HUES48 (cell line): ENCODE measurements around the gene HLCS.
A peak's percentile ranks its signal among the peaks of the same experiment; 100 is the strongest.

Experiments
- H3K27ac ChIP-seq: one replicate; pipeline ENCODE4 v1.7.0; 2013; ENCODE audit warnings: low read depth, low read length, inconsistent platforms
- H3K27me3 ChIP-seq: 2 replicates; pipeline ENCODE4 v1.6.1; 2013; ENCODE audit warnings: mild to moderate bottlenecking, low read length; ENCODE audit not compliant: control insufficient read depth, insufficient read depth
- H3K36me3 ChIP-seq: 2 replicates; pipeline ENCODE4 v1.6.1; 2013; ENCODE audit warnings: low read length; ENCODE audit not compliant: control insufficient read depth, insufficient read depth
- H3K4me1 ChIP-seq: 2 replicates; pipeline ENCODE4 v1.6.1; 2013; ENCODE audit warnings: mild to moderate bottlenecking, low read length; ENCODE audit not compliant: control insufficient read depth, insufficient read depth
- H3K4me3 ChIP-seq: 2 replicates; pipeline ENCODE4 v1.5.1; 2013; ENCODE audit warnings: mild to moderate bottlenecking, low read depth, low read length
- H3K9ac ChIP-seq: 2 replicates; pipeline ENCODE4 v1.6.1; 2013; ENCODE audit warnings: mild to moderate bottlenecking, low read depth, low read length, moderate library complexity
- H3K9me3 ChIP-seq: 2 replicates; pipeline ENCODE4 v1.6.1; 2013; ENCODE audit warnings: low read length; ENCODE audit not compliant: control insufficient read depth, insufficient read depth

Gene HLCS

DNA sequence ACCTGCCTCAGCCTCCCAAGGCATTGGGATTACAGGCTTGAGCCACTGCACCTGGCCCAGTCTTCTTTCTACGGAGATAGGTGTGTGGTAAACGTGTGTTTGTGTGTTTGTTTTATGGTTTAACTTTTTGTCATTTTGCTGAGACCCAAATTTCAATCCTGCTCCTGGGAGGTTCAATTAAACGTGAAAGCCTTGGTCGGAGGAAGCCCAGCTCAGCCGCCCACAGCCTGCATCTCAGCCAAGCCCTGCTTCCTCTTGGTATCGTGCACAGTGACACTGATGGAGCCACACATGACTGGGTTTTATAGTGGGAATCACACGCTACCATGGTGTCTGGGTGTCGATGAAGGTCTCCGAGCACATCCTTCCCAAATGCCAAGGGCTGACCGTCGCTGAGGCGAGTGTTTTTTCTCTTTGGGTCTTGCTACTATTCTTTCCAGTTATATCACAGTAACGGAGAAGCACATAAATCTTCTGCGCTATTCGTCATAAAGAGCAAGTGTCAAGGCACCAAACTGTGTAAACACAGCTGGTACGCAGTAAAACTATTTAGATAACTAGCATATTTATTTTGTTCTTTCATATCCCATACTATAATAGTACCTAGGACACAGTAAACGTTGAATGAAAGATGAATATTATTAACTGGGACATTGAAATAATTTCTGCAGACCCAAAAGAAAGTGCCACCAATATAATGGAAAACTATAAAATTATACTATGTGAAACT lies 39.3 kb downstream of the HLCS start:
- no peaks in the 10 kb centered on the region for H3K36me3 ChIP-seq
- H3K9ac ChIP-seq: no peak overlapping the region
- H3K4me1 ChIP-seq: no peaks in the 10 kb centered on the region; the same call in 1 of the 2 replicates
- H3K9me3 ChIP-seq: no peaks in the 10 kb centered on the region
- H3K27me3 ChIP-seq: no peaks in the 10 kb centered on the region
- H3K4me3 ChIP-seq: no peak overlapping the region
- no peak overlapping the region for H3K27ac ChIP-seq

DNA sequence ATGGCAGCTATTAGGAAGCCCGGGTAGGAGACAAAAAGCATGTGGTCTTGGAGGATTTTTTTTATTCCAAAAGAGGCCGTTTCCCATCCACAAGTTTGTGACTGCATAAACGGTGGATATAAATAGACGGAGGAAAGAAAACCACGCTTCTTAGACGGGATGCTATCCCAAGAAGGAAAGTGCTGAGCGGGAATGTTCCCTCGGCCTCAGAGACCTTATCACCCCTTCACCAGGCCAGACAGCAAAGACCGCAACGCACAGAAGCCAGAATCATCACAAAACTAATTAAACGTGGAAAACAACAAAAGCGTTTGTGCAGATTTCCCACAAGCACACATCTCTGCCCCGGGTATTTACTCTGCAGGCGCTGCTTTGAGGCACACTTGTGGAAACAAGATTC lies 43.2 kb downstream of the HLCS start:
- H3K36me3 ChIP-seq: no peaks in the 10 kb centered on the region
- no peak overlapping the region for H3K4me3 ChIP-seq
- H3K9ac ChIP-seq: no peak overlapping the region
- H3K27me3 ChIP-seq: no peaks in the 10 kb centered on the region
- H3K9me3 ChIP-seq: no peaks in the 10 kb centered on the region
- H3K4me1 ChIP-seq: peaks cover under 1% of the 10 kb centered on the region; the same call in 1 of the 2 replicates
- H3K27ac ChIP-seq: no peak overlapping the region

DNA sequence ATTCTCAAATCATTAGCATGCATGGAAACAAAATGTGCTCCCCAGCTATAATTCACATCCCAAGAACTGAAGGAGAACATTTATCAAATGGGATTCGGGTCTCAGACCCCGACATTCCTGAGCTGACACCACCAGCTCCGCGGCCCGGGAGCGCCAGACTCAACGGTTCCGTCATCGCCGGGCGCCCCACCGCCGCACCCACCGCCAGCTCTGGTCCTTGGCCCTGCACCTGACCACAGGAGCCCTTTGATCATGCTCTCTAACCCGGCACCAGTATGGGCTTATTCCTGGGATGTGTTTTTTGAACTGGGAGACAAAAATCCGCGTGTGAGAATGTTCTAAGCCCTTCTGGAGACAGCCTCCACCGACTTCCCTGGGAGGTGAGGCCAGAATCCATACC lies 43.6 kb downstream of the HLCS start:
- Histone ChIP-seq H3K9ac (no peak overlapping the region), H3K9me3 (no peaks in the 10 kb centered on the region), H3K36me3 (no peaks in the 10 kb centered on the region), H3K4me3 (no peak overlapping the region), H3K27me3 (no peaks in the 10 kb centered on the region), H3K27ac (no peak overlapping the region), H3K4me1 (peaks cover 5% of the 10 kb centered on the region; the same call in 1 of the 2 replicates)

DNA sequence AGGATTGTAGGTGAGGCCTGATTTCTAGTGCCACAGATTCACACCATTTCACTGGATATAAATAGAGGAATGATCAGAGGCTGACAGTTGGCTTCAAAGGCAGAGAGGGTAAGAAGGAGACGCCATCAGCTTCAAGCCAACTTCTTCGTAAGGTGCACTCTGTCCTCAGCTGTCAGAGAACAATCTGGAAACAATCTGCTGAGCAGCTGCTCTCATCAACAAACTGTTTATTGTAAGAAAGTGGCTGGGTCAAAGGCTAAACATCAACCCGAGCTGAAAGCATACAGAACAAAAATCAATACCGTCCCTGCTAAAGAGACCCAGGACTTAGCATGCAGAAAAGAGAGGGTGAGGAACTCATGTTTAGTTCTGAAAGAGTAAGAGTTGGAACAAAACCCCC lies 48.2 kb downstream of the HLCS start:
- H3K9ac ChIP-seq: no peak overlapping the region
- H3K4me1 ChIP-seq: peaks cover 36% of the 10 kb centered on the region
- H3K36me3 ChIP-seq: no peaks in the 10 kb centered on the region
- no peaks in the 10 kb centered on the region for H3K9me3 ChIP-seq
- no peak overlapping the region for H3K27ac ChIP-seq
- no peaks in the 10 kb centered on the region for H3K27me3 ChIP-seq
- H3K4me3 ChIP-seq: no peak overlapping the region

DNA sequence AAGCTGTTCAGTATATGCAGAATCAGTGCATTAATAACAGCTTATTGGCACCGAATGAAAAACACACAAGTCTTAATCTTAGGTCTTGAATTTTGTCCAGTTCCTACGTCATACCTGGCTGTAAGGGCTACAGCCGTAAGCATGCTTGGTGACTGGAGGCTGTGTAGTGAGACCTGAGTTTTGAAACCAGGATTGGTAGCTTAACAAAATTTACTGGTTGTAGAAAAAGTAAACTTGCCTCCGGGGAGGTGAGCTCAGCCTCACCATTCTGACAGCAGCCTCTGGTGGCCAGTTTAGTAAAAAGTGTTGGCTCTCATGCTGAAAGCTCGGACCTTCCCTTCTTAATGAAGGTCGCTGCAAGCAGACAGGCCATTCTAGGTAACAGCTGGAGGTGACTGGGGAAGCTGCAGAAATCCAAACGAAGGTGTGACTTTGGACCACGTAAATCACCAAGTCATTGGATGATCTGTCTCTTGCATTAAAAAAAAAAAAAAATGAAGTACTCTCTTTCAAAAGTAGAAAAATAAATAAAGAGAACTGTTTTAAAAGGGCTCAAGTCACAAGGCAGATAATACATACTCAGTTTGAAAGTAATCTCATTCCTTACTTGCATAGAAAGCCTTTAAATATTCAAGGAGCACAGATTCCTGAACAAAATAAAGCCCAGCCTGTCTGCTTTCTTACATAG lies 48.9 kb downstream of the HLCS start:
- Histone ChIP-seq H3K9me3 (no peaks in the 10 kb centered on the region), H3K27ac (no peak overlapping the region)

DNA sequence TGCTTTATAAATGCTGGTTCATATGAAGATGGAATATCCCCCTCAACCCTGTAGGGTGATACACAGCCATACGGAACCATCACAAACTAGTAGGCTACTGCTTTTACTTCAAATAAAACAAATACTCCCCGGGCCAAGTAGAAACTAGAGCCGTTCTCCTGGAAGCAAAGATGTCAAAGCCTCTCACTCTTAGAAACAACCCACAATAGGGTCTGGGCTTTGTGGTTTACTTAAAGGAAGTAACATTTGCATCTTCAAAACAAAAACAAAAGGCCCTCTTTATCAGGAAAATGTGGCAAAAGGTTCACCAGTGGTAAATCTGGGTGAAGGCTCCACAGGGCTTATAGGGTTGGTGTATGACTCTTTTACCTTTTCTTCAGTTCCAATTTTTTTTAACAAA lies 49.8 kb downstream of the HLCS start:
- peaks cover 36% of the 10 kb centered on the region for H3K4me1 ChIP-seq
- H3K9me3 ChIP-seq: no peaks in the 10 kb centered on the region
- H3K4me3 ChIP-seq: no peak overlapping the region
- no peak overlapping the region for H3K9ac ChIP-seq
- no peak overlapping the region for H3K27ac ChIP-seq
- no peaks in the 10 kb centered on the region for H3K27me3 ChIP-seq
- H3K36me3 ChIP-seq: no peaks in the 10 kb centered on the region

More for the DNA sequence above, 48.9 kb downstream of the HLCS start:
- Histone ChIP-seq H3K27me3 (no peaks in the 10 kb centered on the region), H3K4me1 (peaks cover 36% of the 10 kb centered on the region), H3K36me3 (no peaks in the 10 kb centered on the region), H3K9ac (no peak overlapping the region), H3K4me3 (no peak overlapping the region)

DNA sequence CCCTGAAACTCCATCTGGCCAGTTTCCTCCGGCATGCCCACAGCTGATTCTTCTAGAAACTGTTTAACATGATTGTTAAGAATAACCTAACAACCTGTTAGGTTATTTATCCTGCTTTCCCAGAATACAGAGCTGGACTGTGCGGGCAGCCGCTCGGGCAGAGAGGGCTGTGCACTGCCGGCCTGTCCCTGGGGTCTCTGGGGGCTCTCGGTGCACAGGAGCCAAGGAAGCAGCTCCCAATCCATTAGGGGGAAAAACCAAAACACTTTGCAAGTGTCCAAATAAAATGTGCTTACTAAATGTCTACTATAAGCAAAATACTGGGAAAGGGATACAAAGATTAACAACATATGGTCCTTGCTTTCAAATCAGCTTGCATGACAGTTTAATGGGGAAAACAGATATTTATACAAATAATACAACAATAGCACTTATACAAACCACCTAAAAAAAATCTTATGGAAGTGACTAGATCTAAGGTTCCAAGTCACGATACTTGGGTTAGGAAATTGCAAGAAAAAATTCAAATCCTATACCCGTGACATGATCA lies 50.7 kb downstream of the HLCS start:
- H3K9ac ChIP-seq: no peak overlapping the region
- H3K4me3 ChIP-seq: no peak overlapping the region
- H3K4me1 ChIP-seq: peaks cover 36% of the 10 kb centered on the region
- no peak overlapping the region for H3K27ac ChIP-seq
- H3K9me3 ChIP-seq: no peaks in the 10 kb centered on the region
- no peaks in the 10 kb centered on the region for H3K27me3 ChIP-seq
- no peaks in the 10 kb centered on the region for H3K36me3 ChIP-seq

DNA sequence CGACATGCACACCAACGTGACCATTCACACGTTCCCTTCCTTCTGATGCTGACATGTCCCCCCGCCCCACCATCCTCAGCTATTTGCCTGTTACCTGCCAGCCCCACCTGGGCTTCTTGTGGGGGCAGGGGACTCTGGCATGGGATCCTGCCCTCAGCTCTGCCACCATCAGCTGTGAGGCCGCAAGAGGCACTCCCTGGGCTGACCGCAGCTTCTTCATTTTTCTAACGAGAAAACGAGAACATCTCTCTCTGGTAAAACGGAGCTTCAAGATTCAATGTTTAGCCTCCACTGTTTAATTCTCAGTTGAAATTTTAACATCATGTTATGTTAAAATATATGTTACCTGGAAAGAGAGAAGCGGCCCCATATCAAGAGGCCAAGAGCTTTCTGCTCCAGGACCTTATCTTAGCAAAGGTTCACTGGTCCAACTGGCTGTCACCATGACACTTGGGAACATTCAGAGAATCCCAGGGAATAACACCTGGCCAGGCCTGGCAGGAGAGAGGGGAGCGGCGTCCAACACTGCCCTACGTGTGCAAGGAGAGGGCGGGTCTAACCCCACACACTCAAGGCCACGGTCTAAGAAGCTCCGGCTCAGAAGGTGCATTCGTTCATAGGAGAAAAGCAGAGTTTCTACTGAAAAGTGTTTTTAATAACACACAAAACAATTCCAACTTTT lies 51.3 kb downstream of the HLCS start:
- H3K27ac ChIP-seq: no peak overlapping the region
- H3K4me3 ChIP-seq: no peak overlapping the region
- H3K9ac ChIP-seq: no peak overlapping the region
- no peaks in the 10 kb centered on the region for H3K9me3 ChIP-seq
- peaks cover 36% of the 10 kb centered on the region for H3K4me1 ChIP-seq
- no peaks in the 10 kb centered on the region for H3K36me3 ChIP-seq
- H3K27me3 ChIP-seq: no peaks in the 10 kb centered on the region

DNA sequence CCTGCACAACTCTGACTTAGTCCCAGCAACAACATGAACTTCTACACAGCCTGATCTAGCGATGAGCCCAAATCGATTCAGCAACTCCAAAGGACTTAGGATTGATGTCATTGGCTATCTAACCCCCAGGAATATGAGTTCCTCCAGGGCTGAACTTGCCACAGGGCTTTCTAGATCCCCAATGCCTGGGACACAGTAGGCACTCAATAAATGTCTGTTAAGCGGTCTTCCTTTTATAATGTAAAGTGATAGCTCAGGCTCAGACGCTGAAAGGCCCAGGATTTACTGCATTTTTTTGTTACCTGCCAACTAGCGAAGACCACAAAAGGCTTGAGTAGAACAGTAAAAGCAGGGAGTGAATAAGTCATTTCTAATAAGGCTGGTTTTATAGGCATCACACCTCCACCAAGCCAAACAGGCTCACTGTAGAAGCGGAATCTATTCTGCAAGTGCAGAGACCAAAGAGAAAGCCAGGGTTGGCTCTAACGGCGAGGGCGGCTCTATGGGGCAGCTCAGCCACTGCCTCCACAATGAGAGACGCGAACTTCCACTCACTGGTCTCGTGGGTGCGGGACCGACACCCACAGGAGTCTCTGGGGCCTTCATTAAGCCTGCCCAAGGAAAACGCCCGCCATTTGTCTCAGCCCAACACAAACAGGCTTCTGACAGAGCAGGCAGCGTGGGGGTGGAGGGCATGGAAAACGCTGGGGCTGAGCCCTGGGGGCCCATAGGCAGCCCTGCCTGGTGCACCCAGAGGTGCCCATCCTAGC lies 52.0 kb downstream of the HLCS start:
- H3K27ac ChIP-seq: peak overlapping the region; percentile 22

DNA sequence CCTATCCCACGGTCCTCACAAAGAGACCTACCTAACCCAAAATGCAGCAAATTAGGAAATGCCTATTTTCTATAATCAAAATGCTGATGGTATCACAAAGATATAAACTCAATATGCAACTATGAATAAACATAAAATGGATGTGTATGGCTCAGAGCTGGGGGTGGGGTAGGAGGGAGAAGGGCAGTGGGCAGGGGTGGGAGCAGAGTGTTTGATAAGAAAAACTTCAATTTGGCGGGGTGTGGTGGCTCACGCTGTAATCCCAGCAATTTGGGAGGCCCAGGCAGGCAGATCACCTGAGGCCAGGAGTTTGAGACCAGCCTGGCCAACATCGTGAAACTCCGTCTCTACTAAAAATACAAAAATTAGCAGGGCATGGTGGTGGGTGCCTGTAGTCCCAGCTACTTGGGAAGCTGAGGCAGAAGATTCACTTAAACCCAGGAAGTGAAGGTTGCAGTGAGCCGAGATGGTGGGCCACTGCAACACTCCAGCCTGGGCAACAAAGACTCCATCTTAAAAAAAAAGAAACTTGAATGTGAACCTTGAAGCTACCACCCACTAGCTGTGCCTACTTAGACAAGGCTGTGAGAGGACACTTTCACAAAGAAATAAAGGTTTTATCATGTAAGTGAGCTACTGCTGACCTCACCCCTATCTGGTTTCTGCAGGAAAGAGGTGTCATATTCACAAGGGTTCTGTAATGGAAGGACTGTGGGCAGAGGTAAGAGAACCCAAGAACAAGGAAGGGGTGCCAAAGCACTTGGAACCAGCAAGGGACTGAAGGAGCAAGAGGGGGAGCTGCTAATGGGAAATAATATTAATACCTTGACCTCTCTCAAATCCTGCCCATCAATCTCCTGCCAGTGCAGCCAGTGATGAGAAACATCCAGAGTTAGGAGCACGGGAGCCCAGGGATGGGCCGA lies 53.0 kb downstream of the HLCS start:
- Histone ChIP-seq H3K27me3 (no peaks in the 10 kb centered on the region), H3K9ac (no peak overlapping the region), H3K27ac (no peak overlapping the region), H3K4me1 (peaks cover 36% of the 10 kb centered on the region), H3K9me3 (no peaks in the 10 kb centered on the region), H3K4me3 (no peak overlapping the region), H3K36me3 (no peaks in the 10 kb centered on the region)

More for the DNA sequence above, 52.0 kb downstream of the HLCS start:
- no peaks in the 10 kb centered on the region for H3K36me3 ChIP-seq
- no peak overlapping the region for H3K4me3 ChIP-seq
- no peaks in the 10 kb centered on the region for H3K9me3 ChIP-seq
- no peaks in the 10 kb centered on the region for H3K27me3 ChIP-seq
- peaks cover 36% of the 10 kb centered on the region for H3K4me1 ChIP-seq
- no peak overlapping the region for H3K9ac ChIP-seq
